ENCODE data around the gene ARMC8. TPM values are rescaled to one million over a fixed set of nuclear protein-coding genes. Genes with fewer than 3 reads are reported as not detected.

Gene ARMC8
- total RNA-seq, 1 donor from 2014 or later, result 53.2 TPM

DNA sequence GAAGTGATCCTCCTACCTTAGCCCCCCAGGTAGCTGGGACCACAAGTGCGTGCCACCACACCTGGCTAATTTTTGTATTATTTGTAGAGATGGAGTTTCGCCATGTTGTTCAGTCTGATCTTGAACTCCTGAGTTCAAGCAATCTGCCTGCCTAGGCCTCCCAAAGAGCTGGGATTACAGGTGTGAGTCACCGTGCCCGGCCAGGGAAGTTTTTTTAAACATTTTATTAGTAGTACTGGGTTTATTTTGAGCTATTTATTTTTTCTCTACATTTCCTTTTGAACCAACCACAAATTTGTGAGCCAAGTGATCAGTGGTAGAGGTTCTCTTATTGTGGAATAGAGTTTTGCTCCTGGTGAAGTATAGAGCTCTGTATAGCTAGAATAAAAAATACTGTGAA is 33.7 kb downstream of the ARMC8 start:
- peaks cover 3% of the 10 kb centered on the region for H3K4me1 Mint-ChIP-seq
- no peak overlapping the region for H3K4me3 Mint-ChIP-seq
- no peak for DNase-seq (ENCODE audit: low spot score in 2 of 2, unreplicated experiment in 2 of 2)
- no peak overlapping the region for H3K27ac Mint-ChIP-seq
- no peaks in the 10 kb centered on the region for H3K27me3 Mint-ChIP-seq (ENCODE audit: low read depth)
- no peaks in the 10 kb centered on the region for H3K9me3 Mint-ChIP-seq
- H3K36me3 Mint-ChIP-seq, result peaks cover 13% of the 10 kb centered on the region
- TF ChIP-seq, protein P1, sequence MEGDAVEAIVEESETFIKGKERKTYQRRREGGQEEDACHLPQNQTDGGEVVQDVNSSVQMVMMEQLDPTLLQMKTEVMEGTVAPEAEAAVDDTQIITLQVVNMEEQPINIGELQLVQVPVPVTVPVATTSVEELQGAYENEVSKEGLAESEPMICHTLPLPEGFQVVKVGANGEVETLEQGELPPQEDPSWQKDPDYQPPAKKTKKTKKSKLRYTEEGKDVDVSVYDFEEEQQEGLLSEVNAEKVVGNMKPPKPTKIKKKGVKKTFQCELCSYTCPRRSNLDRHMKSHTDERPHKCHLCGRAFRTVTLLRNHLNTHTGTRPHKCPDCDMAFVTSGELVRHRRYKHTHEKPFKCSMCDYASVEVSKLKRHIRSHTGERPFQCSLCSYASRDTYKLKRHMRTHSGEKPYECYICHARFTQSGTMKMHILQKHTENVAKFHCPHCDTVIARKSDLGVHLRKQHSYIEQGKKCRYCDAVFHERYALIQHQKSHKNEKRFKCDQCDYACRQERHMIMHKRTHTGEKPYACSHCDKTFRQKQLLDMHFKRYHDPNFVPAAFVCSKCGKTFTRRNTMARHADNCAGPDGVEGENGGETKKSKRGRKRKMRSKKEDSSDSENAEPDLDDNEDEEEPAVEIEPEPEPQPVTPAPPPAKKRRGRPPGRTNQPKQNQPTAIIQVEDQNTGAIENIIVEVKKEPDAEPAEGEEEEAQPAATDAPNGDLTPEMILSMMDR (IDR thresholded peaks at IDR 0.05; ENCODE audit: unreplicated experiment), result no peak

- Mint-ChIP-seq H3K36me3 (peaks cover 20% of the 10 kb centered on the region), H3K27ac (no peak overlapping the region), H3K4me1 (peaks cover 3% of the 10 kb centered on the region), H3K9me3 (no peaks in the 10 kb centered on the region), H3K4me3 (no peak overlapping the region), H3K27me3 (ENCODE audit: low read depth) (no peaks in the 10 kb centered on the region)
- DNase-seq (ENCODE audit: low spot score in 2 of 2, unreplicated experiment in 2 of 2), result no peak
- TF ChIP-seq, protein P1 (IDR thresholded peaks at IDR 0.05; ENCODE audit: unreplicated experiment), result no peak
These were observed 35.2 kb downstream of the ARMC8 start for GRCh38 chr3:138222131-138222941.

DNA sequence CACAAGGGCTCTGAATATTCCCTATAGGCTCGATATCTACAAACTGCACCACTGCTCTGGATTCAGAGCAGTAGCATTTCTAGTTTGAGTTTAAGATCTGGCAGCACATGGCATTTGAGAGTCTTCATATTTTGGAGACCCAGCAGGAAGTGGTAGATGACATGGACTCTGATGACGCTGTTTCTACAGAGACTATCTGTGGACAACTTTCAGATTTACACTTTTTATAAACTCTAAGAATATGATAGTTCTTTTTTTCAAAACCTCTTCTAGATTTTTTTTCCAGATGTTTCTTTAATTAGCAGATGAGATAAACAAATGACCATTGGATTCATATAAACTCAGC is 35.8 kb downstream of the ARMC8 start:
- H3K4me1 Mint-ChIP-seq, result peaks cover 5% of the 10 kb centered on the region
- no peaks in the 10 kb centered on the region for H3K27me3 Mint-ChIP-seq (ENCODE audit: low read depth)
- no peaks in the 10 kb centered on the region for H3K9me3 Mint-ChIP-seq
- H3K4me3 Mint-ChIP-seq, result no peak overlapping the region
- TF ChIP-seq, protein P1 (IDR thresholded peaks at IDR 0.05; ENCODE audit: unreplicated experiment), result no peak
- H3K27ac Mint-ChIP-seq, result no peak overlapping the region
- DNase-seq (ENCODE audit: low spot score in 2 of 2, unreplicated experiment in 2 of 2), result no peak
- peaks cover 21% of the 10 kb centered on the region for H3K36me3 Mint-ChIP-seq

GRCh38 chr3:138227650-138228049 is 40.5 kb downstream of the ARMC8 start:
- H3K9me3 Mint-ChIP-seq, result no peaks in the 10 kb centered on the region

GRCh38 chr3:138230525-138230924 is 43.4 kb downstream of the ARMC8 start:
- no peaks in the 10 kb centered on the region for H3K27me3 Mint-ChIP-seq (ENCODE audit: low read depth)
- DNase-seq (ENCODE audit: low spot score in 2 of 2, unreplicated experiment in 2 of 2), result no peak
- no peaks in the 10 kb centered on the region for H3K9me3 Mint-ChIP-seq
- peaks cover 1% of the 10 kb centered on the region for H3K4me1 Mint-ChIP-seq
- H3K4me3 Mint-ChIP-seq, result no peak overlapping the region
- TF ChIP-seq, protein P1 (IDR thresholded peaks at IDR 0.05; ENCODE audit: unreplicated experiment), result no peak
- H3K27ac Mint-ChIP-seq, result no peak overlapping the region
- H3K36me3 Mint-ChIP-seq, result peaks cover 30% of the 10 kb centered on the region

More at GRCh38 chr3:138227650-138228049, 40.5 kb downstream of the ARMC8 start:
- no peak for DNase-seq (ENCODE audit: low spot score in 2 of 2, unreplicated experiment in 2 of 2)
- no peaks in the 10 kb centered on the region for H3K27me3 Mint-ChIP-seq (ENCODE audit: low read depth)
- no peak overlapping the region for H3K4me3 Mint-ChIP-seq
- H3K36me3 Mint-ChIP-seq, result peaks cover 35% of the 10 kb centered on the region
- H3K4me1 Mint-ChIP-seq, result peaks cover 1% of the 10 kb centered on the region
- H3K27ac Mint-ChIP-seq, result peak overlapping the region; percentile 15
- TF ChIP-seq, protein P1 (IDR thresholded peaks at IDR 0.05; ENCODE audit: unreplicated experiment), result no peak
